Measurements from ENCODE around the gene JAKMIP3.

- no peak for TF ChIP-seq CTCF (conservative IDR thresholded peaks at IDR 0.05; ENCODE audit: low read depth, low read length)
- no peak for TF ChIP-seq EZH2 (IDR thresholded peaks at IDR 0.05; ENCODE audit: borderline replicate concordance, low read depth, low read length, poor library complexity, severe bottlenecking)
Observed at GRCh38 chr10:132103116-132103910, 37.6 kb downstream of the JAKMIP3 start.

All from A673 (cell line).